Lower lobe of right lung (tissue), 2 donors: ENCODE data around the gene TMEM161A. TPM values are rescaled to one million over a fixed set of nuclear protein-coding genes. Genes with fewer than 3 reads are reported as not detected.

Experiments
- ATAC-seq, 2 donors: fragments of 200-7000 bp; cut with Tn5 transposase; one replicate each; pipeline ENCODE4 v1.9.1; 2020 to 2022; ENCODE audit warnings: mild to moderate bottlenecking in 2 of 2, moderate library complexity in 2 of 2
- DNase-seq: peaks from one replicate; pipeline ENCODE4 v3.0.0-alpha.2; 2020
- H3K27ac ChIP-seq: fragments of 200-600 bp; one replicate; pipeline ENCODE4 v1.8.0; 2022
- H3K27me3 ChIP-seq: fragments of 200-600 bp; one replicate; pipeline ENCODE4 v1.8.0; 2022; ENCODE audit warnings: low read depth
- H3K36me3 ChIP-seq: fragments of 200-600 bp; one replicate; pipeline ENCODE4 v1.8.0; 2022; ENCODE audit warnings: mild to moderate bottlenecking
- H3K4me1 ChIP-seq: fragments of 200-600 bp; one replicate; pipeline ENCODE4 v1.8.0; 2022
- H3K4me3 ChIP-seq: fragments of 200-600 bp; one replicate; pipeline ENCODE4 v1.8.0; 2022; ENCODE audit warnings: mild to moderate bottlenecking
- H3K9me3 ChIP-seq: fragments of 200-600 bp; one replicate; pipeline ENCODE4 v1.8.0; 2022
- CTCF ChIP-seq: fragments of 200-600 bp; IDR thresholded peaks from one replicate; pipeline ENCODE4 v1.8.0; 2022; ENCODE audit warnings: antibody characterized with exemption, mild to moderate bottlenecking
- intact Hi-C: fragments of 100-400 bp; cut with DNase I; formaldehyde crosslinking; loops from one replicate; pipeline ENCODE4 v1.11.0; 2022
- total RNA-seq: library from RNA; stranded (reverse); fragmentation: NEBNext Ultra II Directional; extraction: Animal tissue kit (Norgen Biotek cat#: 25700); gene quantifications from one replicate; pipeline ENCODE4 v1.2.1, GENCODE V29; 2021
- donor health status: DM: no; HTN: yes; CAD: no; lungs with severe emphysema.

Gene TMEM161A
- total RNA-seq, 1 donor from 2014 or later, result 28.1 TPM

DNA sequence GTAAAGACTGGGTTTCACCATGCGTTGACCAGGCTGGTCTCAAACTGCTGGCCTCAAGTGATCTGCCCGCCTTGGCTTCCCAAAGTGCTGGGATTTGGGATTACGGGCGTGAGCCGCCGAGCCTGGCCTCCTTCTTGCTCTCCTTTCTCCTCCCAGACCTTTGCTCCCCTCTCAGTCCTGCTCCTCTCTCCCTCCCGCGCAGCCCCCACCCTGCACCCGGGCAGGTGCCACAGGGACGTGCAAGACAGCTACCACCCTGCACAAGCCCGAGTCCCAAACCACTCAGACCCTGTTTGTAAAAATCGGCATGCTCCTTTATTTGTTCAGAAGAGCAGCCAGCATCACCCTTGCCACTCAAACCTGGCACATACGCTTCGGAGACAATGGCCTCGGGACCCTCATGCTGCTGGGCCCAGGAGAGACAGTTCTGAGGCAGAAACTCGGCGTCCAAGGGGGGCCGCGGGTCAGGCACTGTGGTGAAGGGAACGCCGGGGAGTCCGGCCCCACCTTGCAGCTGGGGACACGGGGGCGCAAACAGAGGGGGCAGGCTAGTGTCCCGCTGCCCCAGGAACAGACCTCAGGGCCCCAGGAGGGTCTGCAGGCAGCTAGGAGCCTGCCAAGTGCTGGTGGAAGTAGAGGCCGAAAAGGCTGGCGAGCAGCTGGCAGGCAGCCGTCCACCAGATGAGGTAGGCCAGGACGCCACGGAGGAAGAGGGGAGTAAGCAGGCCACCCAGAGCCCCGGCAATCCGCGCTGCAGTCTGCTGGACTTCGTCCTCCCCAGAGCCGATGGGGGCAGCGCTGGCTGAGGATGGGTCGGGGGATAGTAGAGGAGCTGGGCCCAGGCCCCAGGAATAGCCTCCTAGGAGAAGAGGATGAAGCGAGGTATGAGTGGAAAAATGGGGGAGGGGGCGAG is 18.7 kb downstream of the TMEM161A start:
- H3K4me1 ChIP-seq, result no peaks in the 10 kb centered on the region
- ATAC-seq, result peak in 1 of 2 donors; percentile 32
- no peak overlapping the region for H3K4me3 ChIP-seq
- no peak overlapping the region for H3K27ac ChIP-seq
- no peaks in the 10 kb centered on the region for H3K27me3 ChIP-seq
- no peaks in the 10 kb centered on the region for H3K9me3 ChIP-seq
- peaks cover 11% of the 10 kb centered on the region for H3K36me3 ChIP-seq
- no peak for TF ChIP-seq CTCF
- intact Hi-C loops, result no loop called here
- no peak for DNase-seq

- Histone ChIP-seq H3K4me3 (no peak overlapping the region), H3K9me3 (no peaks in the 10 kb centered on the region), H3K36me3 (peaks cover 11% of the 10 kb centered on the region), H3K4me1 (no peaks in the 10 kb centered on the region), H3K27ac (no peak overlapping the region), H3K27me3 (no peaks in the 10 kb centered on the region)
- peak; percentile 62 for TF ChIP-seq CTCF
- intact Hi-C loops, result no loop called here
- peak; percentile 63 for DNase-seq
- peak; percentile 62 to 70 for ATAC-seq
Observed at GRCh38 chr19:19115954-19116353, 22.3 kb downstream of the TMEM161A start.

GRCh38 chr19:19113040-19113626 is 25.1 kb downstream of the TMEM161A start:
- ATAC-seq, result no peak
- intact Hi-C loops, result no loop called here
- H3K4me3 ChIP-seq, result no peak overlapping the region

DNA sequence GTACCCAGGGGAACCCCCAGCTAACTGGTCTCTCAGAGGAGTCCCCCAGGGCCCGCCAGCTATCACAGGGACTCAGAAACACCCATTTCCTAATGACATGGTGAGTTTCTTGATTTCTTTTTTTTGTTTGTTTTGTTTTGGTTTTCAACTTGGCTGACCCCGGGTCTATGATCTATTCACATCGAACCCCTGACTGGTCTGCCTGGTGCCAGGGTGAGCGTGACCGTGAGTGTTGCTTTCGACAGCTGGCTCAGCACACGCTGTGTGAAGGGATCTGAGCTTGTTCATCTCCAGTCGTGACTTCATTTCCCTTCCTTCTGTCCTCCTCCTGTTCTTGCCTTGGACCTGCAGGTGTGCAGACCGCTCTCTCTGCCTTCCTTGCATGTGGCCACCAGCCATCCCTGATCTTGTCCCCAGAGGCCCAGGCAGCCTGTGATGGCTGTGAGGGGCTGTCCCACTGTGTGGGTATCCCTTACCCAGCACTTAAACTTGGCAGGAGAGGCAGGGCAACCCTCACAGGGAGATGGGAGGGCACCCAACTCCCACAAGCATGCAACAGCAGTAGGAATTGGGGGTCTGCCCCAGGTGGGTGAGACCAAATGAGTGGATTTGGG is 26.2 kb downstream of the TMEM161A start:
- Histone ChIP-seq H3K27me3 (no peaks in the 10 kb centered on the region), H3K4me1 (peaks cover 6% of the 10 kb centered on the region), H3K4me3 (no peak overlapping the region), H3K27ac (no peak overlapping the region), H3K36me3 (no peaks in the 10 kb centered on the region), H3K9me3 (no peaks in the 10 kb centered on the region)
- intact Hi-C loops, result no loop called here
- ATAC-seq, result no peak
- no peak for TF ChIP-seq CTCF
- no peak for DNase-seq

More at GRCh38 chr19:19113040-19113626, 25.1 kb downstream of the TMEM161A start:
- no peaks in the 10 kb centered on the region for H3K36me3 ChIP-seq
- TF ChIP-seq CTCF, result no peak
- DNase-seq, result no peak
- no peak overlapping the region for H3K27ac ChIP-seq
- H3K27me3 ChIP-seq, result no peaks in the 10 kb centered on the region
- peaks cover 6% of the 10 kb centered on the region for H3K4me1 ChIP-seq
- no peaks in the 10 kb centered on the region for H3K9me3 ChIP-seq

- no peak for ATAC-seq
- H3K27ac ChIP-seq, result no peak overlapping the region
Observed at GRCh38 chr19:19111136-19111835, 27.0 kb downstream of the TMEM161A start.

More at GRCh38 chr19:19111136-19111835, 27.0 kb downstream of the TMEM161A start:
- peaks cover 6% of the 10 kb centered on the region for H3K4me1 ChIP-seq
- H3K4me3 ChIP-seq, result no peak overlapping the region
- H3K9me3 ChIP-seq, result no peaks in the 10 kb centered on the region
- no peaks in the 10 kb centered on the region for H3K27me3 ChIP-seq
- intact Hi-C loops, result no loop called here
- no peak for DNase-seq
- H3K36me3 ChIP-seq, result no peaks in the 10 kb centered on the region
- TF ChIP-seq CTCF, result no peak
